Upper lobe of left lung (tissue), 6 donors: ENCODE results near the gene PTPN13. TPM values are rescaled to one million over a fixed set of nuclear protein-coding genes. Genes with fewer than 3 reads are reported as not detected.

Source experiments
- ATAC-seq, 2 donors: fragments of 200-7000 bp; cut with Tn5 transposase; one replicate each; pipeline ENCODE4 v1.9.1; 2022; ENCODE audit warnings: mild to moderate bottlenecking in 2 of 2, moderate library complexity in 2 of 2; ENCODE audit not compliant: low FRiP score in 2 of 2
- DNase-seq, 2 donors: peaks; one replicate each; pipeline ENCODE4 v3.0.0-alpha.2; 2019 to 2020
- H3K27ac ChIP-seq, 4 donors: fragments of 200-600 bp; sonication (generic); one replicate each; pipeline ENCODE4 v1.5.1; 2016 to 2019
- H3K27me3 ChIP-seq, 4 donors: fragments of 200-600 bp; sonication (generic); one replicate each; pipeline ENCODE4 v1.5.1; 2017 to 2019
- H3K36me3 ChIP-seq, 4 donors: fragments of 200-600 bp; sonication (generic); one replicate each; pipeline ENCODE4 v1.5.1; 2016 to 2019
- H3K4me1 ChIP-seq, 4 donors: fragments of 200-600 bp; sonication (generic); one replicate each; pipeline ENCODE4 v1.5.1; 2018 to 2019
- H3K4me3 ChIP-seq, 4 donors: fragments of 200-600 bp; sonication (generic); one replicate each; pipeline ENCODE4 v1.5.1; 2017 to 2019; ENCODE audit warnings: mild to moderate bottlenecking in 2 of 4, moderate library complexity in 1 of 4
- H3K9me3 ChIP-seq, 4 donors: fragments of 200-600 bp; sonication (generic); one replicate each; pipeline ENCODE4 v1.5.1; 2018 to 2019
- CTCF ChIP-seq, 6 experiments: fragments of 450-650 bp in 4 of 6; fragments of 200-600 bp in 2 of 6; sonication (generic) in 2 of 6; IDR thresholded peaks; one replicate each; pipeline ENCODE4 v1.5.1; 2016 to 2019; ENCODE audit warnings: antibody characterized with exemption in 6 of 6
- EP300 ChIP-seq, 4 donors: sonication (generic); formaldehyde crosslinking; IDR thresholded peaks; one replicate each; pipeline ENCODE4 v1.5.1; 2017; ENCODE audit warnings: antibody characterized with exemption in 4 of 4, control low read depth in 2 of 4
- POLR2A ChIP-seq, 4 donors: fragments of 450-650 bp; IDR thresholded peaks; one replicate each; pipeline ENCODE4 v1.5.1; 2016 to 2017; ENCODE audit warnings: antibody characterized with exemption in 4 of 4, mild to moderate bottlenecking in 2 of 4
- POLR2AphosphoS5 ChIP-seq, 2 donors: sonication (generic); formaldehyde crosslinking; IDR thresholded peaks; one replicate each; pipeline ENCODE4 v1.5.1; 2017; ENCODE audit warnings: antibody characterized with exemption in 2 of 2
- whole genome bisulfite sequencing, 2 donors: methylation state at CpG; one replicate each; pipeline ENCODE4 v1.1.5; 2017 to 2018; 5-methylcytosine and 5-hydroxymethylcytosine counted together
- total RNA-seq, 6 donors: library from RNA; depleted of rRNA in 4 of 6; stranded (reverse); fragments of >200 nt in 4 of 6; gene quantifications; one replicate each; pipeline versions ENCODE4 v1.1.0 to v1.2.1, GENCODE V29; 2016 to 2021
- donor health status: DM: no; HTN: no; CAD: no; lungs with moderate emphysema.
- donor health status: DM: no; HTN: yes; CAD: no; lungs with severe emphysema.

Gene PTPN13
- total RNA-seq, 6 donors from 2014 or later, result 50.1 to 163 (median 96.7) TPM

- peak in 1 of 2 donors; percentile 29 for ATAC-seq
- 44 to 59% methylated on average over 7 of the region's 7 CpGs for WGBS, 2 donors
Measured at GRCh38 chr4:86586626-86587380, 7.3 kb upstream of the PTPN13 start.

GRCh38 chr4:86587381-86588140 lies 6.6 kb upstream of the PTPN13 start:
- peaks cover 0 to 3% (median 1%) of the 10 kb centered on the region in 4 donors for H3K4me1 ChIP-seq
- 68 to 78% methylated on average over 3 of the region's 3 CpGs for WGBS, 2 donors
- no peaks in the 10 kb centered on the region for H3K27me3 ChIP-seq
- ATAC-seq (no peak), DNase-seq (no peak)
- no peak for TF ChIP-seq EP300 (IDR thresholded peaks at IDR 0.05)
- no peak for TF ChIP-seq POLR2AphosphoS5 (IDR thresholded peaks at IDR 0.05)
- no peak for TF ChIP-seq CTCF (IDR thresholded peaks at IDR 0.05)
- no peak for TF ChIP-seq POLR2A (IDR thresholded peaks at IDR 0.05)
- H3K4me3 ChIP-seq, result no peak overlapping the region
- no peaks in the 10 kb centered on the region for H3K9me3 ChIP-seq
- no peaks in the 10 kb centered on the region for H3K36me3 ChIP-seq
- H3K27ac ChIP-seq, result peak overlapping the region in 1 of 4 donors; percentile 37

More at GRCh38 chr4:86586626-86587380, 7.3 kb upstream of the PTPN13 start:
- Histone ChIP-seq H3K27ac (peak overlapping the region in 2 of 4 donors; percentile 13 to 37), H3K36me3 (no peaks in the 10 kb centered on the region), H3K4me3 (no peak overlapping the region), H3K27me3 (no peaks in the 10 kb centered on the region), H3K4me1 (peaks cover 0 to 3% (median 0%) of the 10 kb centered on the region in 4 donors), H3K9me3 (no peaks in the 10 kb centered on the region)
- DNase-seq, result no peak
- TF ChIP-seq CTCF (IDR thresholded peaks at IDR 0.05), result no peak
- no peak for TF ChIP-seq POLR2AphosphoS5 (IDR thresholded peaks at IDR 0.05)
- TF ChIP-seq POLR2A (IDR thresholded peaks at IDR 0.05), result no peak
- TF ChIP-seq EP300 (IDR thresholded peaks at IDR 0.05), result no peak

- Histone ChIP-seq H3K4me3 (peak overlapping the region in 3 of 4 donors; percentile 63 to 79 (median 72)), H3K9me3 (no peaks in the 10 kb centered on the region), H3K36me3 (no peaks in the 10 kb centered on the region), H3K27me3 (no peaks in the 10 kb centered on the region), H3K27ac (peak overlapping the region in 1 of 4 donors; percentile 75), H3K4me1 (peaks cover 0 to 14% (median 2%) of the 10 kb centered on the region in 4 donors)
- ATAC-seq (no peak), DNase-seq (no peak)
- WGBS, 2 donors, result 55 to 56% methylated on average over 3 of the region's 3 CpGs
- TF ChIP-seq EP300 (IDR thresholded peaks at IDR 0.05) (no peak), CTCF (IDR thresholded peaks at IDR 0.05) (no peak), POLR2AphosphoS5 (IDR thresholded peaks at IDR 0.05) (no peak), POLR2A (IDR thresholded peaks at IDR 0.05) (no peak)
Measured at GRCh38 chr4:86592553-86593249, 1.4 kb upstream of the PTPN13 start.

GRCh38 chr4:86594559-86595425 lies 677 bp downstream of the PTPN13 start:
- Histone ChIP-seq H3K27ac (peak overlapping the region; percentile 79 to 87 (median 81)), H3K4me3 (peak overlapping the region; percentile 37 to 79 (median 68)), H3K9me3 (no peaks in the 10 kb centered on the region), H3K27me3 (no peaks in the 10 kb centered on the region), H3K36me3 (no peaks in the 10 kb centered on the region), H3K4me1 (peaks cover 0 to 14% (median 2%) of the 10 kb centered on the region in 4 donors)
- ATAC-seq, result peak; percentile 60 to 77
- DNase-seq, result peak in 1 of 2 donors; percentile 25
- no peak for TF ChIP-seq POLR2AphosphoS5 (IDR thresholded peaks at IDR 0.05)
- TF ChIP-seq POLR2A (IDR thresholded peaks at IDR 0.05), result peak in 1 of 4 donors; percentile 3
- 1% methylated on average over 21 to 28 of the region's 47 CpGs for WGBS, 2 donors
